C4-2B (cell line): ENCODE measurements around the gene ZNF536.

Source experiments
- ZFX ChIP-seq: fragments of 450-650 bp; IDR thresholded peaks from 2 replicates; pipeline ENCODE4 v1.6.1; 2017
- TF ChIP-seq, protein P1 (sequence below): fragments of 450-650 bp; conservative IDR thresholded peaks from 2 replicates; pipeline ENCODE4 v1.5.1; 2017; ENCODE audit warnings: mild to moderate bottlenecking

DNA sequence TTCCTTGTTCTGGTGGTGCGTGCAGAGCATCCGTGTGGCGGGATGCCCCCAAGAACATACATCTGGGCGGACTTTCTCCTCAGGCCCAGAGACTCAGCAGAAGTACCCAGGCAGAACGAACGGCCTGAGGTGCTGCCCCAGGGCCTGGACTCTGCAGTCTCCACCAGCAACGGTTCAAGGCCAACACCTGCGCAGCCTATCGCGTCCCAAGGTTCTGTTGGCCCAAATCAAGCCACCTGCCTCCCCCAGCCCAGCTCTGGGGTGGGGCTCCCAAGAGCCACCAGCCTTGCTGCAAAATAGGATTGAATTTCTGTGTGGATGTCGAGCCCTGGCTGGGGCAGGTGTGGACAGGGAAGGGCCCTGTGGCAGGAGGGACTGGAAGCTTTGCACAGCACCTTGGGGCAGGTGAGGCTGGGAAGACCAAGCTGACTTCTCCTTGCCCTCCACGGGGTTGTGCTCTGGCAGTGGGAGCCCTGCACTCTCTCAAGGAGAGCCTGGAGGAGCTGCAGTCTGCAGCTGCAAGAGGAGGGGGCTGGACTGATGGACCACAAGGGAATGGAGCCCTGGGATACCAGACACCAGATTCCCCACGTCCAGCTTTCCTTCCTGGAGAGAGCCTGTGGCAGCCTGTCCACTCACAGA lies 146.9 kb downstream of the ZNF536 start:
- TF ChIP-seq, protein P1, sequence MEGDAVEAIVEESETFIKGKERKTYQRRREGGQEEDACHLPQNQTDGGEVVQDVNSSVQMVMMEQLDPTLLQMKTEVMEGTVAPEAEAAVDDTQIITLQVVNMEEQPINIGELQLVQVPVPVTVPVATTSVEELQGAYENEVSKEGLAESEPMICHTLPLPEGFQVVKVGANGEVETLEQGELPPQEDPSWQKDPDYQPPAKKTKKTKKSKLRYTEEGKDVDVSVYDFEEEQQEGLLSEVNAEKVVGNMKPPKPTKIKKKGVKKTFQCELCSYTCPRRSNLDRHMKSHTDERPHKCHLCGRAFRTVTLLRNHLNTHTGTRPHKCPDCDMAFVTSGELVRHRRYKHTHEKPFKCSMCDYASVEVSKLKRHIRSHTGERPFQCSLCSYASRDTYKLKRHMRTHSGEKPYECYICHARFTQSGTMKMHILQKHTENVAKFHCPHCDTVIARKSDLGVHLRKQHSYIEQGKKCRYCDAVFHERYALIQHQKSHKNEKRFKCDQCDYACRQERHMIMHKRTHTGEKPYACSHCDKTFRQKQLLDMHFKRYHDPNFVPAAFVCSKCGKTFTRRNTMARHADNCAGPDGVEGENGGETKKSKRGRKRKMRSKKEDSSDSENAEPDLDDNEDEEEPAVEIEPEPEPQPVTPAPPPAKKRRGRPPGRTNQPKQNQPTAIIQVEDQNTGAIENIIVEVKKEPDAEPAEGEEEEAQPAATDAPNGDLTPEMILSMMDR = no peak
- TF ChIP-seq ZFX = no peak
